Measurements from ENCODE around the gene TRAF3IP1. TPM values are rescaled to one million over a fixed set of nuclear protein-coding genes. Genes with fewer than 3 reads are reported as not detected.

Gene TRAF3IP1
- total RNA-seq, 4 donors from 2014 or later: 8.5 to 20.8 (median 10.9) TPM

GRCh38 chr2:238350150-238350897 lies 30.0 kb downstream of the TRAF3IP1 start:
- peaks cover 0 to 28% of the 10 kb centered on the region in 2 donors for H3K36me3 ChIP-seq
- no peaks in the 10 kb centered on the region for H3K9me3 ChIP-seq
- intact Hi-C loops (cut with DNase I; ENCODE audit: low total_unique reads) (no loop called here), in situ Hi-C loops (cut with MboI; ENCODE audit: low sequenced_read_pairs in 4 of 4) (loop anchor here (25.0 kb wide), 4 partner anchors 112 to 612 kb away; no protein-coding TSS in a partner anchor)
- no peak for DNase-seq
- H3K27me3 ChIP-seq: no peaks in the 10 kb centered on the region
- no peak for TF ChIP-seq CTCF (IDR thresholded peaks at IDR 0.05 in 4 of 5, conservative IDR thresholded peaks at IDR 0.05 in 1 of 5)
- TF ChIP-seq POLR2A (IDR thresholded peaks at IDR 0.05): no peak
- no peaks in the 10 kb centered on the region for H3K4me1 ChIP-seq
- no peak for ATAC-seq
- no peak overlapping the region for H3K4me3 ChIP-seq
- H3K27ac ChIP-seq: no peak overlapping the region

- in situ Hi-C loops (cut with MboI; ENCODE audit: low sequenced_read_pairs in 4 of 4) (loop anchor here (25.0 kb wide), 4 partner anchors 111 to 611 kb away; no protein-coding TSS in a partner anchor), intact Hi-C loops (cut with DNase I; ENCODE audit: low total_unique reads) (no loop called here)
- Histone ChIP-seq H3K27ac (no peak overlapping the region), H3K4me3 (no peak overlapping the region), H3K27me3 (no peaks in the 10 kb centered on the region), H3K9me3 (no peaks in the 10 kb centered on the region), H3K4me1 (no peaks in the 10 kb centered on the region), H3K36me3 (peaks cover 0 to 35% of the 10 kb centered on the region in 2 donors)
- ATAC-seq: no peak
- no peak for DNase-seq
- TF ChIP-seq POLR2A (IDR thresholded peaks at IDR 0.05) (no peak), CTCF (IDR thresholded peaks at IDR 0.05 in 4 of 5, conservative IDR thresholded peaks at IDR 0.05 in 1 of 5) (no peak)
Measured at GRCh38 chr2:238351315-238351714, 31.0 kb downstream of the TRAF3IP1 start.

GRCh38 chr2:238352361-238352760 lies 32.0 kb downstream of the TRAF3IP1 start:
- no peaks in the 10 kb centered on the region for H3K9me3 ChIP-seq
- H3K27me3 ChIP-seq: no peaks in the 10 kb centered on the region
- intact Hi-C loops (cut with DNase I; ENCODE audit: low total_unique reads): no loop called here
- peaks cover 0 to 35% of the 10 kb centered on the region in 2 donors for H3K36me3 ChIP-seq
- H3K4me1 ChIP-seq: no peaks in the 10 kb centered on the region
- TF ChIP-seq POLR2A (IDR thresholded peaks at IDR 0.05): no peak
- no peak for TF ChIP-seq CTCF (IDR thresholded peaks at IDR 0.05 in 4 of 5, conservative IDR thresholded peaks at IDR 0.05 in 1 of 5)
- in situ Hi-C loops (cut with MboI; ENCODE audit: low sequenced_read_pairs in 4 of 4): loop anchor here (25.0 kb wide), 4 partner anchors 110 to 610 kb away; no protein-coding TSS in a partner anchor
- H3K27ac ChIP-seq: no peak overlapping the region
- H3K4me3 ChIP-seq: no peak overlapping the region
- no peak for DNase-seq
- ATAC-seq: no peak

- no peak for DNase-seq
- no peak for TF ChIP-seq CTCF (IDR thresholded peaks at IDR 0.05 in 4 of 5, conservative IDR thresholded peaks at IDR 0.05 in 1 of 5)
- no peak for TF ChIP-seq POLR2A (IDR thresholded peaks at IDR 0.05)
- in situ Hi-C loops (cut with MboI; ENCODE audit: low sequenced_read_pairs in 4 of 4): loop anchor here (25.0 kb wide), 4 partner anchors 104 to 604 kb away; no protein-coding TSS in a partner anchor
Measured at GRCh38 chr2:238358769-238359168, 38.5 kb downstream of the TRAF3IP1 start.

More at GRCh38 chr2:238358769-238359168, 38.5 kb downstream of the TRAF3IP1 start:
- H3K4me3 ChIP-seq: no peak overlapping the region
- H3K27ac ChIP-seq: no peak overlapping the region
- ATAC-seq: no peak
- peaks cover 0 to 6% of the 10 kb centered on the region in 2 donors for H3K36me3 ChIP-seq
- no peaks in the 10 kb centered on the region for H3K27me3 ChIP-seq
- no peaks in the 10 kb centered on the region for H3K9me3 ChIP-seq
- H3K4me1 ChIP-seq: peaks cover 0 to 3% of the 10 kb centered on the region in 2 donors
- intact Hi-C loops (cut with DNase I; ENCODE audit: low total_unique reads): no loop called here
